Karpas-422 (cell line): ENCODE data around the gene LRRK1. TPM values are rescaled to one million over a fixed set of nuclear protein-coding genes. Genes with fewer than 3 reads are reported as not detected.

Experiments used
- DNase-seq: peaks from one replicate; pipeline ENCODE4 v3.0.0-alpha.2; 2015
- H2AFZ ChIP-seq: fragments of 200-600 bp; sonication (generic); 2 replicates; pipeline ENCODE4 v1.6.1; 2014; ENCODE audit warnings: antibody characterized with exemption, low read length, mixed read lengths
- H3K27ac ChIP-seq: fragments of 200-600 bp; sonication (generic); 2 replicates; pipeline ENCODE4 v1.5.1; 2014; ENCODE audit warnings: mild to moderate bottlenecking, low read length, moderate library complexity
- H3K27me3 ChIP-seq: fragments of 200-600 bp; sonication (generic); 2 replicates; pipeline ENCODE4 v1.6.1; 2014; ENCODE audit warnings: low read length, mixed read lengths
- H3K36me3 ChIP-seq: fragments of 200-600 bp; sonication (generic); 2 replicates; pipeline ENCODE4 v1.6.1; 2014; ENCODE audit warnings: low read length, mixed read lengths; ENCODE audit not compliant: insufficient read depth
- H3K4me1 ChIP-seq: fragments of 200-600 bp; sonication (generic); 2 replicates; pipeline ENCODE4 v1.6.1; 2014; ENCODE audit warnings: mild to moderate bottlenecking, low read length, mixed read lengths
- H3K4me2 ChIP-seq: fragments of 200-600 bp; sonication (generic); 2 replicates; pipeline ENCODE4 v1.6.1; 2014; ENCODE audit warnings: low read length, low read depth, mild to moderate bottlenecking; ENCODE audit not compliant: poor library complexity, severe bottlenecking
- H3K4me3 ChIP-seq: fragments of 200-600 bp; sonication (generic); 2 replicates; pipeline ENCODE4 v1.5.1; 2014; ENCODE audit warnings: mild to moderate bottlenecking, antibody characterized with exemption, low read length, mixed read lengths
- H3K79me2 ChIP-seq: fragments of 200-600 bp; sonication (generic); 2 replicates; pipeline ENCODE4 v1.6.1; 2014; ENCODE audit warnings: mild to moderate bottlenecking, low read length, mixed read lengths
- H3K9ac ChIP-seq: fragments of 200-600 bp; sonication (generic); 2 replicates; pipeline ENCODE4 v1.6.0; 2014; ENCODE audit warnings: low read length
- H3K9me2 ChIP-seq: fragments of 200-600 bp; sonication (generic), shearing (Covaris generic); replicated peaks from 2 replicates; pipeline ENCODE4 v1.6.0; 2014; ENCODE audit warnings: mild to moderate bottlenecking, low read length, moderate library complexity; ENCODE audit not compliant: insufficient read depth
- H3K9me3 ChIP-seq: fragments of 300-700, 200-600 bp; sonication (generic); 2 replicates; pipeline ENCODE4 v1.6.1; 2014; ENCODE audit warnings: low read length, mixed read lengths
- H4K20me1 ChIP-seq: fragments of 200-600 bp; sonication (generic); 2 replicates; pipeline ENCODE4 v1.6.1; 2014; ENCODE audit warnings: mild to moderate bottlenecking, antibody characterized with exemption, low read length, low read depth; ENCODE audit not compliant: insufficient read depth
- total RNA-seq: library from RNA; depleted of rRNA; stranded (reverse); fragments of >200 nt; shearing (Covaris generic); gene quantifications from 2 replicates; pipeline ENCODE4 v1.2.3, GENCODE V29; 2014; ENCODE audit warnings: low replicate concordance

LRRK1 gene
- total RNA-seq, 1 experiment from 2014 or later, result 46.6 TPM

DNA sequence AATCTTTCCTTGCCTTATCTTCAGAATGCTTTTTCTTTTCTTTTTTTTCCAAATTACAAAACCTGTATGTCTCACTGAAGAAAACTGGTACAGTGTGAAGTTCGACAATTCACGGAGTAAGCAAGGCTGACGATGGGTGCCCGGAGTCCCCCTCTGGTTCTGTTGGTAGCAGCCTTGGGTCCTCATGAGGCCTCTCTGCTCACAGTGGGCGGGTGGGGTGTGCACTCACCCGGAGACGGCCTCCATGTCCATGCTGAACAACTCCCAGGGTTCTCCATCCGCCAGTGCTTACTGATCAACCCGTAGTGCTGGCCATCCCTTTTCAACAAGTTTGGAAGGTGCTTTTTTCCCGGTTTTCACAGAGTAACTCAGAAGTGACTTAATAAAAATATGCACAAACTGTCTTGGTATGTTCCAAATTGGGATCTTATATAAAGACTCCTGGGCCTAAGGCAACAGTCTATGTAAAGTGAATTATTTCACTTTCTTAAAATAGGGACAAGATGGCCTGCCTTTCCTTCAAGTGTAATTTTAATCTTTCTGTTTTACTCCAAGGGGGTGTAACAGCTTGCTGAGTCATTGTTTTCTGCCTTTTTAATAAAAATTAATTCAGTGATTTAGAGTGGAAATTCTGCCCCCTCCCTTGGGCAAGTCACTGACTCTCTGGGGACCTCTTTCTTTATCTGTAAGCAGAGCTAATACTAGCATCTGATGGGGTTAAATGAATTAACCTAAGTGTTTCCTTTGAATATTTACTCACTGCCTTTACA, 23.7 kb downstream of the LRRK1 start:
- peaks cover 89% of the 10 kb centered on the region for H3K4me1 ChIP-seq
- peak overlapping the region; percentile 60 for H3K4me2 ChIP-seq
- H3K9me2 ChIP-seq, result no peaks in the 10 kb centered on the region
- no peaks in the 10 kb centered on the region for H3K9me3 ChIP-seq
- no peaks in the 10 kb centered on the region for H4K20me1 ChIP-seq
- H2AFZ ChIP-seq, result no peak overlapping the region
- peaks cover 72% of the 10 kb centered on the region for H3K79me2 ChIP-seq
- H3K27me3 ChIP-seq, result no peaks in the 10 kb centered on the region
- DNase-seq, result peak; percentile 80
- H3K9ac ChIP-seq, result peak overlapping the region; percentile 63
- peak overlapping the region; percentile 96 for H3K27ac ChIP-seq
- H3K36me3 ChIP-seq, result peaks cover 12% of the 10 kb centered on the region; the same call in 1 of the 2 replicates
- H3K4me3 ChIP-seq, result peak overlapping the region; percentile 48; the same call in 1 of the 2 replicates

GRCh38 chr15:100944244-100944895, 25.2 kb downstream of the LRRK1 start:
- Histone ChIP-seq H3K9me2 (no peaks in the 10 kb centered on the region), H3K27ac (peak overlapping the region; percentile 96), H3K9me3 (no peaks in the 10 kb centered on the region), H2AFZ (no peak overlapping the region), H3K4me1 (peaks cover 89% of the 10 kb centered on the region), H3K79me2 (peaks cover 82% of the 10 kb centered on the region), H3K36me3 (peaks cover 12% of the 10 kb centered on the region; the same call in 1 of the 2 replicates), H4K20me1 (no peaks in the 10 kb centered on the region), H3K27me3 (no peaks in the 10 kb centered on the region), H3K4me2 (peak overlapping the region; percentile 60), H3K9ac (0 out of 2 replicates have a peak overlapping the region, but pooled peaks have one; percentile 16), H3K4me3 (no peak overlapping the region)
- DNase-seq, result peak; percentile 46

GRCh38 chr15:100944986-100945385, 25.8 kb downstream of the LRRK1 start:
- Histone ChIP-seq H2AFZ (no peak overlapping the region), H3K36me3 (peaks cover 15% of the 10 kb centered on the region; the same call in 1 of the 2 replicates), H3K27ac (peak overlapping the region; percentile 96), H3K79me2 (peaks cover 83% of the 10 kb centered on the region), H3K27me3 (no peaks in the 10 kb centered on the region), H4K20me1 (no peaks in the 10 kb centered on the region), H3K9ac (no peak overlapping the region), H3K4me3 (no peak overlapping the region), H3K4me2 (no peak overlapping the region), H3K9me2 (no peaks in the 10 kb centered on the region), H3K9me3 (no peaks in the 10 kb centered on the region), H3K4me1 (peaks cover 83% of the 10 kb centered on the region)
- no peak for DNase-seq

- no peaks in the 10 kb centered on the region for H3K9me2 ChIP-seq
- H3K27ac ChIP-seq, result peak overlapping the region; percentile 70
- H3K4me1 ChIP-seq, result peaks cover 54% of the 10 kb centered on the region
- H3K27me3 ChIP-seq, result no peaks in the 10 kb centered on the region
- H3K36me3 ChIP-seq, result peaks cover 9% of the 10 kb centered on the region; the same call in 1 of the 2 replicates
- H2AFZ ChIP-seq, result no peak overlapping the region
- no peak for DNase-seq
- no peaks in the 10 kb centered on the region for H4K20me1 ChIP-seq
- H3K9me3 ChIP-seq, result no peaks in the 10 kb centered on the region
- no peak overlapping the region for H3K4me2 ChIP-seq
- H3K4me3 ChIP-seq, result no peak overlapping the region
- peaks cover 80% of the 10 kb centered on the region for H3K79me2 ChIP-seq
- H3K9ac ChIP-seq, result no peak overlapping the region
Measured at GRCh38 chr15:100947760-100948429, 28.7 kb downstream of the LRRK1 start.

DNA sequence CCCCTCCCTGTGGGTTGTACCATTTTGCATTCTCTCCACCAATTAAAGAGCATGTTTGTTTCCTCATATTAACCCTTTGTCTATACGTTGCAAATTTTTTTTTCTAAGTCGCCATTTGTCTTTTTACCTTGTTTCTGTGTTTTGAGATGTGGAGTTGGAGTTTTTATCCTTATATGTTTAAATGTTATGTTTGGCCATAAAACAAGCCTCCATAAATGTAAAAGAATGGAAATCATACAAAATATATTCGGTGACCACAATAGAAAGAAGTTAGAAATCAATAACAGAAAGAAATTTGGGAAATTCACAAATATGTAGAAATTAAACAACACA, 29.2 kb downstream of the LRRK1 start:
- peak overlapping the region; percentile 70 for H3K27ac ChIP-seq
- no peaks in the 10 kb centered on the region for H4K20me1 ChIP-seq
- no peak overlapping the region for H3K9ac ChIP-seq
- no peak for DNase-seq
- H3K4me3 ChIP-seq, result no peak overlapping the region
- peaks cover 49% of the 10 kb centered on the region for H3K4me1 ChIP-seq
- no peaks in the 10 kb centered on the region for H3K27me3 ChIP-seq
- H3K9me2 ChIP-seq, result no peaks in the 10 kb centered on the region
- H3K9me3 ChIP-seq, result no peaks in the 10 kb centered on the region
- H3K4me2 ChIP-seq, result no peak overlapping the region
- peaks cover 79% of the 10 kb centered on the region for H3K79me2 ChIP-seq
- peaks cover 9% of the 10 kb centered on the region; the same call in 1 of the 2 replicates for H3K36me3 ChIP-seq
- no peak overlapping the region for H2AFZ ChIP-seq

DNA sequence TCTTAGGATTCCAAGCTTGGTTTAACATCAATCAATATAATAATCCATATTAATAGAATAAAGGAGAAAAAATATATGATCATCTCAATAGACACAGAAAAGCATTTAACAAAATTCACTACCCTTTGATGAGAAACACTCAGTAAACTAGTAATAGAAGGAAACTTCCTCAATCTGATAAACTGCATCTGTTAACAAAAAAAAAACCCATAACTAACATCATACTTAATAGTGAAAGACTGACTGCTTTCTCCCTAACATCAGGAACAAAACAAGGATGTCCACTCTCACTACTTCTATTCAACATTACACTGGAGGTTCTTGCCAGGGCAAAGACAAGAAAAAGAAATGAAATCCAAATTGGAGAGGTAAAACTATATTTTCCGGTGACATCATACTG, 30.5 kb downstream of the LRRK1 start:
- Histone ChIP-seq H3K4me2 (no peak overlapping the region), H3K9ac (no peak overlapping the region), H3K36me3 (peaks cover 12% of the 10 kb centered on the region), H3K4me3 (no peak overlapping the region), H3K9me3 (no peaks in the 10 kb centered on the region), H4K20me1 (no peaks in the 10 kb centered on the region), H3K79me2 (peaks cover 78% of the 10 kb centered on the region), H3K27ac (peak overlapping the region; percentile 70), H3K9me2 (no peaks in the 10 kb centered on the region), H3K27me3 (no peaks in the 10 kb centered on the region), H3K4me1 (peaks cover 43% of the 10 kb centered on the region), H2AFZ (no peak overlapping the region)
- no peak for DNase-seq

- H3K27me3 ChIP-seq, result no peaks in the 10 kb centered on the region
- H3K4me1 ChIP-seq, result peaks cover 48% of the 10 kb centered on the region
- no peak for DNase-seq
- H3K9me2 ChIP-seq, result no peaks in the 10 kb centered on the region
- H4K20me1 ChIP-seq, result no peaks in the 10 kb centered on the region
- H2AFZ ChIP-seq, result no peak overlapping the region
- H3K4me2 ChIP-seq, result no peak overlapping the region
- H3K36me3 ChIP-seq, result peaks cover 10% of the 10 kb centered on the region
- H3K27ac ChIP-seq, result no peak overlapping the region
- no peaks in the 10 kb centered on the region for H3K9me3 ChIP-seq
- H3K79me2 ChIP-seq, result peaks cover 84% of the 10 kb centered on the region
- H3K9ac ChIP-seq, result no peak overlapping the region
- no peak overlapping the region for H3K4me3 ChIP-seq
Measured at GRCh38 chr15:100951965-100952364, 32.8 kb downstream of the LRRK1 start.

- Histone ChIP-seq H3K27me3 (no peaks in the 10 kb centered on the region), H3K4me2 (no peak overlapping the region), H3K27ac (no peak overlapping the region), H3K9me3 (no peaks in the 10 kb centered on the region), H3K9ac (no peak overlapping the region), H3K4me3 (no peak overlapping the region), H4K20me1 (no peaks in the 10 kb centered on the region), H3K79me2 (peaks cover 88% of the 10 kb centered on the region), H3K36me3 (peaks cover 13% of the 10 kb centered on the region), H3K9me2 (no peaks in the 10 kb centered on the region), H2AFZ (no peak overlapping the region), H3K4me1 (peaks cover 52% of the 10 kb centered on the region)
- DNase-seq, result no peak
Measured at GRCh38 chr15:100952566-100952965, 33.4 kb downstream of the LRRK1 start.
